GM21381 (cell line): ENCODE measurements around the gene NMD3.
A peak's percentile ranks its signal among the peaks of the same experiment; 100 is the strongest.
"Not testable (repeated sequence)": the region's sequence is repeated elsewhere in the genome, so short reads cannot be mapped to it uniquely, and the experiment has no call there.

ENCODE experiments used
- ATAC-seq: cut with Tn5 transposase; IDR thresholded peaks from one replicate; pipeline ENCODE4 v1.9.1; 2021; ENCODE audit warnings: mild to moderate bottlenecking, moderate library complexity; ENCODE audit not compliant: unreplicated experiment

Gene NMD3

GRCh38 chr3:161274691-161275298 lies 53.7 kb downstream of the NMD3 start:
- ATAC-seq = peak; percentile 62

GRCh38 chr3:161275919-161276318 lies 54.8 kb downstream of the NMD3 start:
- ATAC-seq = no peak

- not testable (repeated sequence) for ATAC-seq
These were observed 61.3 kb downstream of the NMD3 start for GRCh38 chr3:161282387-161282786.

GRCh38 chr3:161284989-161285388 lies 63.9 kb downstream of the NMD3 start:
- no peak for ATAC-seq

GRCh38 chr3:161289174-161289573 lies 68.1 kb downstream of the NMD3 start:
- ATAC-seq = no peak

DNA sequence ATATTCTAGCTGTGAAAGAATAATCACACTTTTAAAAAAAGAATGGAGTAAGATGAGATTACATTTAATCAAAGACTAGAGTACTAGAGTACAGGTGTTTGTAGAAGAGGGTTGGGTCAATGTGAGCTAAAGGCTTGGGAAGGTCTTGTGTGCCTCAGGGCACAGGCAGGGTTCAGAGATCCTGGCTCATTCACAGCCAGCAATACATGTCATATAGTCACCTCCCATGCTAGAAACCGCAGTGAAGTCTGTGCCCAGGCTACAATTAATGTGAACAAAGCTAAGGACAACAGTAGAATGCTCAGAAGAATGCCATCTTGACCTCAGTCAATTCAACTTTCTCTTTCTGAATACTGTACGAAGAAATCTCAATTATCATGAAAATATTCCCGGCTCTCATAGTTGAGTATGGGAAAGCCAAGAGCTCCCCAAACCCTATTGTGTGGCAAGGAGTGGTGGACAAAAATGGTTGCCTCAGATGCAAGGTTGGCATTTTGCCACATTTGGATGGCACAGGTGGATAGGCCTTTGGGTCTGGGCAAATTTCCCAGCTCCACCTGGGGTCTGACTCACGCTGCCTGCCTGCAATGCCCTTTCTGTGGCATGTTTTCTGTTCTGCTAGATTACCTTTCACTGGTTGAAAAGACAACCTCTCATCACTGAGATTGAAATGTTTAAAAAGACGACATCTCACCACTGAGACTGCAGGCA lies 70.2 kb downstream of the NMD3 start:
- no peak for ATAC-seq

DNA sequence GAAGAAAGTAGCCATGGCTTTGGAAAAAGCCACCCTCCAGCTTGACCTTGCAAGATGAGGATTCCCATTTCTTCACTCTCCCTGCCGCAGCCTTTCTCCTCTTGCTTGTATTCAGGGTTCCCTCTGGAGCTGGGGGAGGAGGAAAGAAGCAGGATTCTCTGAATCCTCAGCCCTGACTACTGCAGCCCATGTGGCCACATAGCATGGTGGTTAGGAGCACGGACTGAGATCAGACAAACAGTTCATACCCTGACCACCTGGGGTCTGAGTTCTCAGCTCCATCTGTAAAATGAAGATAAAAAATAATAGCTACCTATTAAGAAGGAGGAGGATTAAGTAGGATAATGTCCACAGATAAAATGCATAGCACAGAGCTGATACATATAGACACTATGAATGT lies 72.3 kb downstream of the NMD3 start:
- ATAC-seq = no peak

DNA sequence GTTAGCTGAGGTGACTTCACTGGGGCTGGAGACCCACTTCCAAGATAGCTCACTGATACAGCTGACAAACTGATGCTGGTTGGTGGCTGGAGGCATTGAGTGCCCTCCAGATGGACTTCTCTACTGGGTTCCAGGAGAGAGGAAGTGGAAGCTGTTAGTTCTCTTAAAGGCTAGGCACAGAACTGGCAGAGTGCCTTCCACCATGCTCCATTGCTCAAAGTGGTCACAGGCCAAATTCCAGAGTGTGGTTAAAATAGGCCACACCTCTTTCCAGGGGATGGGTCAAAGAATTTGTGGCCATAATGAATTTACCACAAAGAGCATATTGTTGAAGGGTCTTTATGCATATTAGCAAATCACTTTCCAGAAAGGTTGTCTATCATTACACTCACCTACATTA lies 74.2 kb downstream of the NMD3 start:
- ATAC-seq = no peak

- no peak for ATAC-seq
These were observed 75.7 kb downstream of the NMD3 start for GRCh38 chr3:161296814-161297213.
